SKM-1 (cell line): ENCODE data around the gene MT1G.
"Not testable (repeated sequence)": the region's sequence is repeated elsewhere in the genome, so short reads cannot be mapped to it uniquely, and the experiment has no call there.

Source experiments
- DNase-seq: peaks from one replicate; lab custom pipeline; 2025; ENCODE audit not compliant: unreplicated experiment; lab: John Stamatoyannopoulos, UW

MT1G gene

GRCh38 chr16:56665286-56666261 lies 2.3 kb downstream of the MT1G start:
- not testable (repeated sequence) for DNase-seq

GRCh38 chr16:56664506-56664905 lies 3.4 kb downstream of the MT1G start:
- DNase-seq = no peak

DNA sequence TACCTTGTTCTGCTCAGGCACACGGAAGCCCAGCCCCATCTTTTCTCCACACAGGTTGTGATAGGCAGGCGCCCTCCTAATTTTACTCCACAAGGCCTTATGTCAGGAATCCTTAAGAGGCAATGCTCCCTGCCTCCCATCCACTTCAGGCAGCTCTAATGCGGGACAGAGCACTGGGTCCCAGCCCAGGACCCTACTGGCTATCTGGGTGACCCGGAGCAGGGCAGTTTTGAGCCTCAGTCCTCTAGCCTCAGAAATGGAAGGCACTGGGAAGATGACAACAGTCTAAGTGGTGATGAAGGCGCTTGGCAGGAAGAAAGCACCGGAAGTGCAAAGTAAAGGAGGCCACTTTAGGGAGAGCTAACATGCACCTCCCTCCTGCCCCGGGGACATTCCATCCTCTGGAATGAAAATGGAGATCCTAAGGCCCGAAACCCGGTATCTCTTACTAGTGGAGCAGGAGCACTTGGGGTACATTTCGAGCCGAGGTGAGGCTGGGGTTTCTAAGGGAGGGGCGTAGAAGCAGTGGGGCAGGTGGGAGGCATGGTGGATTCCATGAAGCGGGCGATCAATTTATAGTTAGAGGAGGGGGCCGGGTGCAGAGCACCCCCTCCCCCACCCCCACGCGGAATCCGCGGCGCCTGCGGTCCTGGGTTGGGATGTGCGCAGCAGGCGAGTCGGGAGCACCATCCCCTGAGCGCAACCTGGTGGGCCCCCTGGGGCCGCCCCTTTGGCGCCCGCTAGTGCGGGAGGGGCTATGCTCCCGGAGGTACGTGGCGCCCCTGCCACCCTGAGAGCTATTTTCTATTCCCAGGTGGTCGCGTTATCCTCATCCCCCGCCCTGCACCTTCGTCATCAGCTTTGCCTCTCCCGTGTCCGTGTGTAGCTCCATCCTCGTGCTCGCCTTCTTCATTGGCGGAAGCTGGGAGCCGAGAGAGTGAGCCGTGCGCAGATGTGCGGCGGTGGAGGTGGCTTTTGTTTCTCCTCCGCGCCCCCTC lies 5.2 kb downstream of the MT1G start:
- DNase-seq = no peak

GRCh38 chr16:56658327-56658875 lies 9.5 kb downstream of the MT1G start:
- DNase-seq = no peak

- DNase-seq = peak; percentile 23
These were observed 10.1 kb downstream of the MT1G start, which contains the start of gene MT1F for GRCh38 chr16:56657555-56658326. TSS of gene MT1F (plus strand) at chr16:56657959. CDS start at chr16:56658059, 100 bp downstream.

GRCh38 chr16:56653218-56653617 lies 14.6 kb downstream of the MT1G start:
- DNase-seq = no peak

DNA sequence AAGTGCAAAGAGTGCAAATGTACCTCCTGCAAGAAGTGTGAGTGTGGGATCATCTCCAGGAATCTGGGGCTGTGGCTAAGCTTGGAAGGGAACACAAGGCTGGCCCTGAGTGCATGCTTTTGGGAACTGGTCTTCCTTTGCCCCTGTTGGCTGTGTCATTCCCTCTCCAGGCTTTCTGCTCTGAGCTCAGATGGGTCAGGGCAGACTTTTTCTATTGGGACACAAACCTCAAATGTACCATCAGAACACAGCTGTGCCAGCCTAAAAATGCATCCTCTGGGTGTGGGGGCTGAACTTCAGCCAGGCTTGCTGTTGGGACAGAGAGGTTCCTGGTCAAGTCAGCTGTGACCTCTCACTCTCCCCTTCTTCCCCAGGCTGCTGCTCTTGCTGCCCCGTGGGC lies 15.3 kb downstream of the MT1G start:
- DNase-seq = no peak

DNA sequence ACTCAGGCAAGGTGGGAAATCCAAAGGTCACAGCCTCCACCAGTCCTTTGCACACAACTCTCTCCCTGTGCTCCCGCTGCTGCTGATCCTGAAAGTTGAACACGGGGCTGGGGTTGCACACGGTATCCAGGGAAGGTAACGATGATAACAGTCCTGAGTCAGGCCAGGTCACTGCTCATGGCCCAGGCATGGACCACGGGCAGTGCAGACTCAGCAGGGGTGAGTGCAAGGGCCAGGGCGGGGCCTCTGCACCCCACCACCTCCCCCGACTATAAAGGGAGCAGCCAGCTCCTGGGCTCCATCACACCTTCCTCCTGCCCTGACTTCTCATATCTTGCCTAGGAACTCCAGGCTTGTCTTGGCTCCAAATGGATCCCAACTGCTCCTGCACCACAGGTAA lies 16.3 kb downstream of the MT1G start, which contains the start of gene MT1B:
MT1B (plus strand) TSS at position 301 of the 400 bp plus-strand sequence; CDS start at position 369, 68 bp downstream.
- DNase-seq = no peak

- no peak for DNase-seq
These were observed 18.0 kb downstream of the MT1G start for GRCh38 chr16:56649820-56650219.

- DNase-seq = no peak
These were observed 18.6 kb downstream of the MT1G start for GRCh38 chr16:56649271-56649670.

DNA sequence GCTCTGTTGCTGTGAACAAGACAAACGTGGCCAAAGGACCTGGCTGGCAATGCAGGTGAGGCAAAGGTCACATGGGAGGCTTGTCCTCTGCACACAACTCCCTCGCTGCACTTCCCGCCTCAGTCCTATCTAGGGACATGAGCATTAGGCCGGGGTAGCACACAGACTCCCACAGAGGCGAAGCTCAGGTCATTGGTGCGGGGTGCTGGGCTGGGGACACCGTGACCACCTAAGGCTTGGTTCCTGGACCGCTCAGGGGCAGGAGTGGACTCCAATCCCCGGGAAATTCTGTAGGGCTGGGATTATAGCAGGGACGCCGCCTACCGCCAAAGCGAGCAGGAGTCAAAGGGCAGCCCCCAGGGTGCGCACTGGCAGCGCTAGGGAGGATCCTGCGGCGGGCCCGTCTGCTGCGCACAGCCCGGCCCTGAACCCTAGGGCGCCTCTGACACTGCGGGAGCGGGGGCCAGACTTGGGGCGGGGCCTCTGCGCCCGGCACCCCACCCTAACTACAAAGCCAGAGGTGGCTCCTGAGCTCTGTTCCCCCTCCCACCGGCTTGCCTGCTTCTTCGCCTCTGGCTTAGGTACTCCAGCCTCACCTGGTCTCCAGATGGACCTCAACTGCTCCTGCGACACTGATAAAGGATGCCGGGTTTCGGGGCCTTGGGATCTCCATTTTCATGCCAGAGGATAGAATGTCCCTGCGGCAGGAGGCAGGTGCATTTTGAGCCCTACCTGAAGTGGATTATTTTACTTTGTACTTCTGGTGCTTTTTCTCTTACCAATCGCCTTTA lies 20.0 kb downstream of the MT1G start:
- no peak for DNase-seq

- no peak for DNase-seq
These were observed 22.0 kb downstream of the MT1G start for GRCh38 chr16:56645838-56646237.

DNA sequence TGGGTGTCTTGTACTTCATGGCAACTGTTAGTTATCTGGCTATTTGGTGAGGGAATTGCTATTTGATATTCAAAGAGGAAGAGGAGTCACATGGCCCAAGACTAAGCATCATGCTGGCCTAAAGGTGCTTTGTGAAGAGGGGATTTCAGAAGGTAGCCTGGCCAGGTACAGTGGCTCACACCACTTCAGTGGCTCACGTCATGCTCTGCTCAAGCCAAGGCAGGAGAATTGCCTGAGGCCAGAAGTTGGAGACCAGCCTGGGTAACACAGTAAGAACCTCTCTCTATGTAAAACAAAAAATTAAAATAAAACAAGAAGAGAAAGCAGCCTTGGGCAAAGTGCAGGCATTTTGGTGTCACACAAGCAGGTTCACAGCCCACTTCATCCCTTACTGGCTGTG lies 22.6 kb downstream of the MT1G start:
- no peak for DNase-seq

- DNase-seq = no peak
These were observed 24.0 kb downstream of the MT1G start for GRCh38 chr16:56643833-56644232.

- no peak for DNase-seq
These were observed 24.6 kb downstream of the MT1G start for GRCh38 chr16:56643080-56643778.

- no peak for DNase-seq
These were observed 26.7 kb downstream of the MT1G start for GRCh38 chr16:56641166-56641565.

- DNase-seq = no peak
These were observed 27.8 kb downstream of the MT1G start for GRCh38 chr16:56640076-56640475.

DNA sequence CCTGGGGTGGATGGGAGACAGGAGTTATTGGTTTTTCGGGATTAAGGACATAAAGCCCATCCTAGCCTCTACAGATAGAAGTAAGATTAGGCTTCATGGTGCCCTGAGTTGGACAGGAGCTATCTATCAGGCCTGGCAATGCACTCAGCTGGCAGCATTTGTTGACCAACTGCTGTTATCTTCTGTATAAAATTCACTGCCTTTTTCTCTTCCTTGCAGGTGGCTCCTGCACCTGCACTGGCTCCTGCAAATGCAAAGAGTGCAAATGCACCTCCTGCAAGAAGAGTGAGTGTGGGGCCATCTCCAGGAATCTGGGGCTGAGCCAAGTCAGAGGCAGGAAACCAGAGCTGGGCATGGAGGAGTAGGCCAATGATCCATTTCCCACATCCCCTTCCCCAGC lies 28.8 kb downstream of the MT1G start:
- no peak for DNase-seq
